ENCODE data around the gene OVCA2. TPM values are rescaled to one million over a fixed set of nuclear protein-coding genes. Genes with fewer than 3 reads are reported as not detected.

Gene OVCA2
- total RNA-seq, 4 donors from 2014 or later, result 32.4 to 49.0 (median 37.8) TPM

DNA sequence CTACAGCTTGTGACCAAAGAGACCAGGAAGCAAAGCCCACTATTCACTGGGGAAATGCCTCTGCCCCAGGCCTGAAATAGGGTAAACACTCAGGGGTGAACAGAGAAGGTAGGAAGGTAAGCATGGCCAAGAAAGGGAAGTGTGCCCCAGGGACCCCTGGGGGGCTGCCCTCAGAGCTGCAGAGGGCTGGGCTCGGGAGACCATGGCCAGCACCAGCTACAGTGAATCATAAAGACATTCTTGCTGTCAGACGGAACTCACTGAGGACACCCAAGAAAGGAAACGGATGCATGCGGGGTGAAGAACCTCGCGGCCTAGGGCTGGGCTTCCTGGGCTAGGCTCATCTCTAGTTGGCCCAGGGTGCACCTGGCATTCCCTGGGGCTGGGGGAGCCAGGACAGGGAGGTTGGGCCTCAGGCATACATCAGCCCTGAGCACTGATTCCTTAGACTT, 22.7 kb downstream of the OVCA2 start:
- TF ChIP-seq, protein P1, sequence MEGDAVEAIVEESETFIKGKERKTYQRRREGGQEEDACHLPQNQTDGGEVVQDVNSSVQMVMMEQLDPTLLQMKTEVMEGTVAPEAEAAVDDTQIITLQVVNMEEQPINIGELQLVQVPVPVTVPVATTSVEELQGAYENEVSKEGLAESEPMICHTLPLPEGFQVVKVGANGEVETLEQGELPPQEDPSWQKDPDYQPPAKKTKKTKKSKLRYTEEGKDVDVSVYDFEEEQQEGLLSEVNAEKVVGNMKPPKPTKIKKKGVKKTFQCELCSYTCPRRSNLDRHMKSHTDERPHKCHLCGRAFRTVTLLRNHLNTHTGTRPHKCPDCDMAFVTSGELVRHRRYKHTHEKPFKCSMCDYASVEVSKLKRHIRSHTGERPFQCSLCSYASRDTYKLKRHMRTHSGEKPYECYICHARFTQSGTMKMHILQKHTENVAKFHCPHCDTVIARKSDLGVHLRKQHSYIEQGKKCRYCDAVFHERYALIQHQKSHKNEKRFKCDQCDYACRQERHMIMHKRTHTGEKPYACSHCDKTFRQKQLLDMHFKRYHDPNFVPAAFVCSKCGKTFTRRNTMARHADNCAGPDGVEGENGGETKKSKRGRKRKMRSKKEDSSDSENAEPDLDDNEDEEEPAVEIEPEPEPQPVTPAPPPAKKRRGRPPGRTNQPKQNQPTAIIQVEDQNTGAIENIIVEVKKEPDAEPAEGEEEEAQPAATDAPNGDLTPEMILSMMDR (IDR thresholded peaks at IDR 0.05), result no peak
- TF ChIP-seq POLR2A (IDR thresholded peaks at IDR 0.05), result no peak
- Histone ChIP-seq H3K9me3 (no peaks in the 10 kb centered on the region), H3K4me3 (no peak overlapping the region), H3K27ac (peak overlapping the region; percentile 88 to 96 (median 94)), H3K4me1 (peaks cover 2 to 96% (median 33%) of the 10 kb centered on the region in 4 donors), H3K36me3 (peaks cover 0 to 12% (median 0%) of the 10 kb centered on the region in 3 donors), H3K27me3 (no peaks in the 10 kb centered on the region)
- DNase-seq, result peak in 2 of 3 donors; percentile 51 to 77

DNA sequence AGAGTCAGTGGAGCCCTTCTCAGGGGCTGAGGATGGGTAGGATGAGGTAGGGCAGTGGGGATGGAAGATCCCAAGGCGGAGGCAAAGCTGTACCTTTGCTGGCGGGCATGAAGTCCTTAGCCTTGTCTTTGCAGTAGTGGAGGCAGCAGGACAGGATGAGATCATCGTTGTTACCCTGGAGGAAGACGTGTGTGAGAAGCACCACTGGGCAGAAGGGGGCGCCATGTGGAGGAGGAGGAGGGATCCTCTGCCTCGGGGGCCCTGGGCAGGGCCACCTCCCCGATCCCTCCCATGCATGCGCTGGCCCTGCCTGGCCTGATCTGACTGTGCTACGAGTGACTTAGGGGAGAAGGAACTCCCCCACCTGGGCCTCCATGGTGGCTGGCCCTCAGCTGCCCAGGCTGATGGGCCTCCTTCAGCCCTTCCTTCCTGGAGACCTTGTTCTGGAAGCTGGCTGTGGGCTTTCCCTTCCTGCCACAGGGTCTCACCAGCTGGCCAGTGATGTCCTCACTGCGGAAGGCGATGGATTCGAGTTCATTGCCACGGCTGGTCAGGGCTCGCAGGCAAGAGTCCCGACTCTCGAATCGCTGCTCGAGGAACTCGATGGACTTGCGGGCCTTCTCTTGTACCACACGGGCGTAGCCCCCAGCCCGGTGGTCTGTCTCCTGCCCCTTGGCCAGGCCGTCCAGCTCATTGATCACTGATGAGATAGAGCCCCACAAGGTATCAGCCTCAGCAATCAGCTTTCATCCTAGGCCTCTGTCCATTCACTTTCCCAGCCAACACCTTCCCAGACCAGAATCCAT, 23.4 kb downstream of the OVCA2 start:
- Histone ChIP-seq H3K9me3 (no peaks in the 10 kb centered on the region), H3K4me3 (no peak overlapping the region), H3K4me1 (peaks cover 2 to 89% (median 31%) of the 10 kb centered on the region in 4 donors), H3K27me3 (no peaks in the 10 kb centered on the region), H3K27ac (peak overlapping the region; percentile 88 to 96 (median 94)), H3K36me3 (peaks cover 0 to 12% (median 0%) of the 10 kb centered on the region in 3 donors)
- TF ChIP-seq, protein P1 (IDR thresholded peaks at IDR 0.05), result peak in 4 of 6 experiments; percentile 13 to 42 (median 39)
- TF ChIP-seq POLR2A (IDR thresholded peaks at IDR 0.05), result no peak
- peak in 1 of 3 donors; percentile 68 for DNase-seq

DNA sequence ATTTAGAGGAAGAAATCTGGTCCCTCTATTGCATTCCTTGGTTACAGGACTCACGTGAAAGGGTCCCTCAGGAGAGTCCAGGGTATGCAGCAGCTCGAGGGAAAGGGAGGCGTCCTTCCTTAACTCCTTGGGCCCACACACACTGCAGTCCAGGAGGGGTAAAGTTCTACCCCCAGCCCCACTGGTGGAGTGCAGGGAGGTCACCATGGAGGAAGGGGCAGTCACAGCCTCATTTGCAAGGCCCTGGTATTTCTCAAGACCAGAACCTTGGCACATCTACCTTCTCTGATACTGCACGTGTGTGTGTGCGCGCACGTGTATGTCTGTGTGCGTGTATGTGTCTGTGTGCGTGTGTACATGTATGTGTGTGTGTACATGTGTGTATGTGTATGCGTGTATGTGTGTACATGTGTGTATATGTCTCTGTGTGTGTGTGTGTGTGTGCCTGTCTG, 24.2 kb downstream of the OVCA2 start:
- no peak for DNase-seq
- peaks cover 2 to 86% (median 39%) of the 10 kb centered on the region in 4 donors for H3K4me1 ChIP-seq
- H3K9me3 ChIP-seq, result no peaks in the 10 kb centered on the region
- TF ChIP-seq, protein P1 (IDR thresholded peaks at IDR 0.05), result no peak
- TF ChIP-seq POLR2A (IDR thresholded peaks at IDR 0.05), result no peak
- no peaks in the 10 kb centered on the region for H3K27me3 ChIP-seq
- H3K4me3 ChIP-seq, result no peak overlapping the region
- H3K27ac ChIP-seq, result peak overlapping the region; percentile 88 to 96 (median 94)
- peaks cover 0 to 12% (median 0%) of the 10 kb centered on the region in 3 donors for H3K36me3 ChIP-seq

DNA sequence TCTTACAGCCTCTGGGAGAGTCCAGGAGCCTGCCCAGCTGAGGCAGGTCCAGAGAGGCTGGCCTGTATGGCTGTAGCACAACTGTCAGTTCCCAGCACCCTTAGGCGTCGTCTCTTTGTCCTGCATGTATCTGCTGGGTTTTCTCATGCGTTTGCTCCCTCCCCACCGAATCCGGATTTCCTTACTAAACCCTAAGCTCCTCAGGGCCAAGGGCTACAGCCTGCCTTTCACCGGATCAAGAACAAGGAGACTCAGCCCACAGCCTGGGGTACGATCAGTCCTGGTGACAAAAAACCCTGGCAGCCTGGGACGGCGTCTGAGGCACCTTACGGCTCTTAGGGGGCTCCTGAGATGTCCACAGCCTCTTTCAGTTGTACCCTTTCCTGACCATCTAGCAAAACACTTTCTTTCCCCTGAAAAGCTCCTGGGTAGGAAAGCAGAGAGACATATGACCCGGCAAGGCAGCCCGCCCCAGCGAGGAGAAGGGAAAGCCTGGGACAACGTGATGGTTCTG, 25.3 kb downstream of the OVCA2 start:
- Histone ChIP-seq H3K9me3 (no peaks in the 10 kb centered on the region), H3K27ac (peak overlapping the region; percentile 50 to 96 (median 94)), H3K36me3 (peaks cover 0 to 12% (median 0%) of the 10 kb centered on the region in 3 donors), H3K4me3 (no peak overlapping the region), H3K4me1 (peaks cover 2 to 76% (median 41%) of the 10 kb centered on the region in 4 donors), H3K27me3 (no peaks in the 10 kb centered on the region)
- TF ChIP-seq, protein P1 (IDR thresholded peaks at IDR 0.05), result no peak
- TF ChIP-seq POLR2A (IDR thresholded peaks at IDR 0.05), result no peak
- DNase-seq, result no peak

DNA sequence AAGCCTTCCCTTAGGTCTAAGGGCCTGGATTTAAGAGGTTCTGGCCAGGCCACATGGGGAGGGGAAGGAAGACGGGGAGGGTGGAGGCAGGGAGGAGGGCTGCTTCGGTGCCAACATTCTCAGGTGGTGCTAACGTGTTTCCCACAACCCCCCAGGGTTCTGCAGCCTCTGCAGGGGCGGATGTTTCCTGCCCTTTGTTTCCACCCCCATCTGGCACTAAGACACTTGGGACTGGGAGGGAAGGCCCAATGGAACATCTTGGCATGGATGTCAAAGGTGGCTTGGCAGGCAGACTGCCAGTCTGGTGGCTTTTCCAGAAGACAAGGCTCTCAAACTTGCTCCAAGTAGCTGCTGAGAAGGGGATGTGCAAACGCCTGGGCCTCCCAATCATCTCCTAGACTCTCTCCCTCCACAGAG, 25.8 kb downstream of the OVCA2 start:
- no peak overlapping the region for H3K4me3 ChIP-seq
- H3K27ac ChIP-seq, result peak overlapping the region; percentile 50 to 96 (median 94)
- no peak for DNase-seq
- TF ChIP-seq, protein P1 (IDR thresholded peaks at IDR 0.05), result no peak
- TF ChIP-seq POLR2A (IDR thresholded peaks at IDR 0.05), result no peak
- peaks cover 0 to 12% (median 0%) of the 10 kb centered on the region in 3 donors for H3K36me3 ChIP-seq
- peaks cover 2 to 71% (median 39%) of the 10 kb centered on the region in 4 donors for H3K4me1 ChIP-seq
- no peaks in the 10 kb centered on the region for H3K27me3 ChIP-seq
- no peaks in the 10 kb centered on the region for H3K9me3 ChIP-seq
